HT-29 (cell line): ENCODE data around the gene TIMM8A. TPM values are rescaled to one million over a fixed set of nuclear protein-coding genes. Genes with fewer than 3 reads are reported as not detected.

ENCODE experiments used
- DNase-seq: peaks from one replicate; pipeline ENCODE4 v3.0.0-alpha.2; 2015; ENCODE audit warnings: low spot score
- total RNA-seq: library from RNA; depleted of rRNA; stranded (reverse); fragments of >200 nt; shearing (Covaris generic); gene quantifications from 2 replicates; pipeline ENCODE4 v1.2.3, GENCODE V29; 2014; rRNA removed

Gene TIMM8A
- 2.6 and 5.3 TPM in 2 replicates for total RNA-seq

- peak; percentile 79 for DNase-seq
Observed at GRCh38 chrX:101348452-101349192, at the start of gene TIMM8A. Gene TIMM8A (minus strand): TSS chrX:101348742. CDS start chrX:101348664, 78 bp downstream.

GRCh38 chrX:101397779-101398178 lies 49.2 kb upstream of the TIMM8A start:
- no peak for DNase-seq

GRCh38 chrX:101395789-101396188 lies 47.2 kb upstream of the TIMM8A start:
- DNase-seq, result no peak

GRCh38 chrX:101394372-101394771 lies 45.8 kb upstream of the TIMM8A start:
- no peak for DNase-seq

- DNase-seq, result no peak
Observed at GRCh38 chrX:101393530-101394305, 45.2 kb upstream of the TIMM8A start.

- DNase-seq, result peak; percentile 23
Observed at GRCh38 chrX:101391831-101392230, 43.3 kb upstream of the TIMM8A start.

GRCh38 chrX:101390664-101391525 lies 42.4 kb upstream of the TIMM8A start, which contains the start of gene RPL36A:
Gene RPL36A (plus strand): TSS chrX:101391011. CDS start chrX:101391044, 33 bp downstream.
- peak; percentile 90 for DNase-seq

GRCh38 chrX:101388604-101389003 lies 40.1 kb upstream of the TIMM8A start:
- DNase-seq, result no peak

- no peak for DNase-seq
Observed at GRCh38 chrX:101386542-101386885, 38.0 kb upstream of the TIMM8A start.

GRCh38 chrX:101385795-101386541 lies 37.4 kb upstream of the TIMM8A start, which contains the start of gene BTK:
Gene BTK (minus strand): TSS chrX:101386191. CDS start chrX:101375284, 10,907 bp downstream.
- no peak for DNase-seq

GRCh38 chrX:101385026-101385684 lies 36.6 kb upstream of the TIMM8A start:
- DNase-seq, result no peak

GRCh38 chrX:101383679-101384205 lies 35.2 kb upstream of the TIMM8A start:
- DNase-seq, result no peak

GRCh38 chrX:101377547-101377946 lies 29.0 kb upstream of the TIMM8A start:
- DNase-seq, result no peak

GRCh38 chrX:101370888-101371504 lies 22.5 kb upstream of the TIMM8A start:
- DNase-seq, result no peak

GRCh38 chrX:101369687-101370086 lies 21.1 kb upstream of the TIMM8A start:
- DNase-seq, result no peak

- no peak for DNase-seq
Observed at GRCh38 chrX:101368800-101369199, 20.3 kb upstream of the TIMM8A start.

GRCh38 chrX:101365301-101365795 lies 16.8 kb upstream of the TIMM8A start:
- DNase-seq, result no peak

- no peak for DNase-seq
Observed at GRCh38 chrX:101362757-101363156, 14.2 kb upstream of the TIMM8A start.

GRCh38 chrX:101362116-101362515 lies 13.6 kb upstream of the TIMM8A start:
- no peak for DNase-seq

- DNase-seq, result no peak
Observed at GRCh38 chrX:101360390-101360789, 11.8 kb upstream of the TIMM8A start.
